HL-60 (cell line): ENCODE measurements around the gene PSRC1.

Source experiments
- REST ChIP-seq: IDR thresholded peaks from 2 replicates; pipeline ENCODE4 v1.6.1; 2012; ENCODE audit warnings: low read depth; ENCODE audit not compliant: insufficient replicate concordance
- TF ChIP-seq, protein P1 (sequence below): IDR thresholded peaks from one replicate; pipeline ENCODE4 v1.5.1; 2011; ENCODE audit warnings: low read length, control low read depth, inconsistent platforms; ENCODE audit not compliant: insufficient read depth

- TF ChIP-seq, protein P1, sequence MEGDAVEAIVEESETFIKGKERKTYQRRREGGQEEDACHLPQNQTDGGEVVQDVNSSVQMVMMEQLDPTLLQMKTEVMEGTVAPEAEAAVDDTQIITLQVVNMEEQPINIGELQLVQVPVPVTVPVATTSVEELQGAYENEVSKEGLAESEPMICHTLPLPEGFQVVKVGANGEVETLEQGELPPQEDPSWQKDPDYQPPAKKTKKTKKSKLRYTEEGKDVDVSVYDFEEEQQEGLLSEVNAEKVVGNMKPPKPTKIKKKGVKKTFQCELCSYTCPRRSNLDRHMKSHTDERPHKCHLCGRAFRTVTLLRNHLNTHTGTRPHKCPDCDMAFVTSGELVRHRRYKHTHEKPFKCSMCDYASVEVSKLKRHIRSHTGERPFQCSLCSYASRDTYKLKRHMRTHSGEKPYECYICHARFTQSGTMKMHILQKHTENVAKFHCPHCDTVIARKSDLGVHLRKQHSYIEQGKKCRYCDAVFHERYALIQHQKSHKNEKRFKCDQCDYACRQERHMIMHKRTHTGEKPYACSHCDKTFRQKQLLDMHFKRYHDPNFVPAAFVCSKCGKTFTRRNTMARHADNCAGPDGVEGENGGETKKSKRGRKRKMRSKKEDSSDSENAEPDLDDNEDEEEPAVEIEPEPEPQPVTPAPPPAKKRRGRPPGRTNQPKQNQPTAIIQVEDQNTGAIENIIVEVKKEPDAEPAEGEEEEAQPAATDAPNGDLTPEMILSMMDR, result no peak
- no peak for TF ChIP-seq REST
Measured at GRCh38 chr1:109246141-109246551, 36.8 kb downstream of the PSRC1 start.
